Lower leg skin (tissue), 3 donors: ENCODE results near the gene RNF213.

ENCODE experiments used
- POLR2A ChIP-seq, 2 donors: fragments of 450-650 bp; IDR thresholded peaks; one replicate each; pipeline ENCODE4 v1.6.1; 2016 to 2017; ENCODE audit warnings: antibody characterized with exemption in 2 of 2, mild to moderate bottlenecking in 1 of 2, moderate library complexity in 1 of 2
- TF ChIP-seq, protein P1 (sequence below), 3 donors: fragments of 450-650 bp; IDR thresholded peaks; one replicate each; pipeline ENCODE4 v1.5.1; 2016; ENCODE audit warnings: antibody characterized with exemption in 3 of 3, mild to moderate bottlenecking in 3 of 3, moderate library complexity in 2 of 3

- no peak for TF ChIP-seq POLR2A (IDR thresholded peaks at IDR 0.05)
- TF ChIP-seq, protein P1, sequence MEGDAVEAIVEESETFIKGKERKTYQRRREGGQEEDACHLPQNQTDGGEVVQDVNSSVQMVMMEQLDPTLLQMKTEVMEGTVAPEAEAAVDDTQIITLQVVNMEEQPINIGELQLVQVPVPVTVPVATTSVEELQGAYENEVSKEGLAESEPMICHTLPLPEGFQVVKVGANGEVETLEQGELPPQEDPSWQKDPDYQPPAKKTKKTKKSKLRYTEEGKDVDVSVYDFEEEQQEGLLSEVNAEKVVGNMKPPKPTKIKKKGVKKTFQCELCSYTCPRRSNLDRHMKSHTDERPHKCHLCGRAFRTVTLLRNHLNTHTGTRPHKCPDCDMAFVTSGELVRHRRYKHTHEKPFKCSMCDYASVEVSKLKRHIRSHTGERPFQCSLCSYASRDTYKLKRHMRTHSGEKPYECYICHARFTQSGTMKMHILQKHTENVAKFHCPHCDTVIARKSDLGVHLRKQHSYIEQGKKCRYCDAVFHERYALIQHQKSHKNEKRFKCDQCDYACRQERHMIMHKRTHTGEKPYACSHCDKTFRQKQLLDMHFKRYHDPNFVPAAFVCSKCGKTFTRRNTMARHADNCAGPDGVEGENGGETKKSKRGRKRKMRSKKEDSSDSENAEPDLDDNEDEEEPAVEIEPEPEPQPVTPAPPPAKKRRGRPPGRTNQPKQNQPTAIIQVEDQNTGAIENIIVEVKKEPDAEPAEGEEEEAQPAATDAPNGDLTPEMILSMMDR (IDR thresholded peaks at IDR 0.05) = no peak
Observed at GRCh38 chr17:80227666-80228065, 33.0 kb upstream of the RNF213 start.
